ENCODE data around the gene RBBP8NL. TPM values are rescaled to one million over a fixed set of nuclear protein-coding genes. Genes with fewer than 3 reads are reported as not detected.
A peak's percentile ranks its signal among the peaks of the same experiment; 100 is the strongest.

Gene RBBP8NL
- total RNA-seq, 1 donor from 2014 or later: not detected

- peaks cover 53% of the 10 kb centered on the region for H3K4me1 Mint-ChIP-seq (ENCODE audit: unreplicated experiment)
- peak overlapping the region; percentile 60 for H3K4me3 Mint-ChIP-seq (ENCODE audit: unreplicated experiment)
- no peaks in the 10 kb centered on the region for H3K9me3 Mint-ChIP-seq (ENCODE audit: unreplicated experiment)
- no peak for TF ChIP-seq CTCF (IDR thresholded peaks at IDR 0.05)
- H3K36me3 Mint-ChIP-seq (ENCODE audit: unreplicated experiment): no peaks in the 10 kb centered on the region
- DNase-seq (ENCODE audit: extremely low spot score, unreplicated experiment): no peak
- peak overlapping the region; percentile 31 for H3K27ac Mint-ChIP-seq (ENCODE audit: unreplicated experiment)
- no peaks in the 10 kb centered on the region for H3K27me3 Mint-ChIP-seq (ENCODE audit: unreplicated experiment)
These were observed 59.5 kb downstream of the RBBP8NL start for GRCh38 chr20:62367633-62368391.

GRCh38 chr20:62367136-62367632 lies 60.2 kb downstream of the RBBP8NL start, which contains the start of gene LAMA5:
LAMA5 (minus strand) TSS chr20:62367312; CDS start chr20:62367245, 67 bp downstream.
- Mint-ChIP-seq H3K4me3 (ENCODE audit: unreplicated experiment) (peak within 1 kb of the TSS; percentile 65), H3K27me3 (ENCODE audit: unreplicated experiment) (no peaks in the 10 kb centered on the region), H3K36me3 (ENCODE audit: unreplicated experiment) (no peaks in the 10 kb centered on the region), H3K27ac (ENCODE audit: unreplicated experiment) (no peak within 1 kb of the TSS), H3K4me1 (ENCODE audit: unreplicated experiment) (peaks cover 59% of the 10 kb centered on the region), H3K9me3 (ENCODE audit: unreplicated experiment) (no peaks in the 10 kb centered on the region)
- TF ChIP-seq CTCF (IDR thresholded peaks at IDR 0.05): no peak
- DNase-seq (ENCODE audit: extremely low spot score, unreplicated experiment): no peak

GRCh38 chr20:62366370-62367135 lies 60.8 kb downstream of the RBBP8NL start:
- Mint-ChIP-seq H3K27me3 (ENCODE audit: unreplicated experiment) (no peaks in the 10 kb centered on the region), H3K4me3 (ENCODE audit: unreplicated experiment) (peak overlapping the region; percentile 65), H3K4me1 (ENCODE audit: unreplicated experiment) (peaks cover 60% of the 10 kb centered on the region), H3K27ac (ENCODE audit: unreplicated experiment) (no peak overlapping the region), H3K36me3 (ENCODE audit: unreplicated experiment) (no peaks in the 10 kb centered on the region), H3K9me3 (ENCODE audit: unreplicated experiment) (no peaks in the 10 kb centered on the region)
- no peak for DNase-seq (ENCODE audit: extremely low spot score, unreplicated experiment)
- TF ChIP-seq CTCF (IDR thresholded peaks at IDR 0.05): no peak

GRCh38 chr20:62365814-62366369 lies 61.4 kb downstream of the RBBP8NL start:
- TF ChIP-seq CTCF (IDR thresholded peaks at IDR 0.05): no peak
- no peaks in the 10 kb centered on the region for H3K27me3 Mint-ChIP-seq (ENCODE audit: unreplicated experiment)
- no peak overlapping the region for H3K27ac Mint-ChIP-seq (ENCODE audit: unreplicated experiment)
- H3K4me1 Mint-ChIP-seq (ENCODE audit: unreplicated experiment): peaks cover 61% of the 10 kb centered on the region
- peak overlapping the region; percentile 65 for H3K4me3 Mint-ChIP-seq (ENCODE audit: unreplicated experiment)
- no peaks in the 10 kb centered on the region for H3K9me3 Mint-ChIP-seq (ENCODE audit: unreplicated experiment)
- no peak for DNase-seq (ENCODE audit: extremely low spot score, unreplicated experiment)
- H3K36me3 Mint-ChIP-seq (ENCODE audit: unreplicated experiment): no peaks in the 10 kb centered on the region
